H1 (cell line): Measurements from ENCODE around the gene WDR7. TPM values are rescaled to one million over a fixed set of nuclear protein-coding genes. Genes with fewer than 3 reads are reported as not detected.

Experiments
- CTCF ChIA-PET: fragments of 300-600 bp; sonication (Branson Sonifier 250); formaldehyde crosslinking; loops from one replicate; lab custom pipeline; 2021; ENCODE audit not compliant: partially characterized antibody; lab: Charles Lee
- POLR2A ChIA-PET: fragments of 300-600 bp; sonication (Branson Sonifier 250); formaldehyde crosslinking; loops from one replicate; lab custom pipeline; 2021; ENCODE audit warnings: inconsistent platforms; ENCODE audit not compliant: partially characterized antibody; lab: Charles Lee
- DNase-seq, 2 experiments: peaks; one replicate each; pipeline versions ENCODE4 v3.0.0 to v3.0.0-alpha.2; 2010 to 2022; ENCODE audit warnings: low spot score in 2 of 2, low read depth in 1 of 2, mixed read lengths in 1 of 2
- FAIRE-seq: peaks from 2 replicates; lab custom pipeline; 2011; peaks lifted over from hg19 to GRCh38; lab: Jason Lieb, UNC
- H2AFZ ChIP-seq: 2 replicates; pipeline ENCODE4 v1.8.1; 2012; ENCODE audit warnings: low read length, inconsistent platforms
- H2AK5ac ChIP-seq: 2 replicates; pipeline ENCODE4 v1.6.1; 2013; ENCODE audit warnings: low read depth, low read length
- H2BK120ac ChIP-seq: replicated peaks from 2 replicates; pipeline ENCODE3; 2013; ENCODE audit warnings: low read depth, low read length, inconsistent platforms
- H2BK12ac ChIP-seq: 2 replicates; pipeline ENCODE4 v1.6.1; 2013; ENCODE audit warnings: low read depth, low read length
- H2BK15ac ChIP-seq: 2 replicates; pipeline ENCODE4 v1.6.1; 2013; ENCODE audit warnings: low read length
- H2BK20ac ChIP-seq: 2 replicates; pipeline ENCODE4 v1.6.1; 2013; ENCODE audit warnings: low read length
- H2BK5ac ChIP-seq: 2 replicates; pipeline ENCODE4 v1.6.1; 2013; ENCODE audit warnings: low read depth, low read length
- H3K14ac ChIP-seq: 2 replicates; pipeline ENCODE4 v1.6.1; 2013; ENCODE audit warnings: inconsistent platforms; ENCODE audit not compliant: insufficient read length
- H3K18ac ChIP-seq: 2 replicates; pipeline ENCODE4 v1.6.1; 2013; ENCODE audit warnings: low read length; ENCODE audit errors: extremely low read depth
- H3K23ac ChIP-seq: 2 replicates; pipeline ENCODE4 v1.6.1; 2013; ENCODE audit warnings: inconsistent platforms; ENCODE audit not compliant: insufficient read length
- H3K23me2 ChIP-seq: 2 replicates; pipeline ENCODE4 v1.6.1; 2013; ENCODE audit warnings: low read depth, low read length
- H3K27ac ChIP-seq: 2 replicates; pipeline ENCODE4 v1.6.1; 2011; ENCODE audit warnings: low read depth, low read length, inconsistent platforms
- H3K27me3 ChIP-seq, 4 experiments: replicated peaks in 1 of 4; 1 replicate in 1 of 4; 2 replicates in 3 of 4; pipeline versions ENCODE4 v1.6.1 to v1.8.1; 2011 to 2013; ENCODE audit warnings: low read length in 3 of 4, mild to moderate bottlenecking in 3 of 4, inconsistent platforms in 2 of 4, mixed read lengths in 2 of 4, moderate library complexity in 1 of 4; ENCODE audit not compliant: control insufficient read depth in 3 of 4, insufficient read depth in 3 of 4; ENCODE audit errors: extremely low read depth in 1 of 4
- H3K36me3 ChIP-seq, 4 experiments: 2 replicates each; pipeline versions ENCODE4 v1.6.1 to v1.8.1; 2011 to 2013; ENCODE audit warnings: mild to moderate bottlenecking in 4 of 4, low read length in 3 of 4, moderate library complexity in 2 of 4, control low read depth in 1 of 4, inconsistent platforms in 1 of 4; ENCODE audit not compliant: insufficient read depth in 4 of 4, control insufficient read depth in 2 of 4
- H3K4ac ChIP-seq: replicated peaks from 2 replicates; pipeline ENCODE3; 2013; ENCODE audit warnings: low read length, low read depth, mixed read lengths, inconsistent platforms; ENCODE audit not compliant: insufficient read length
- H3K4me1 ChIP-seq, 4 experiments: replicated peaks in 1 of 4; 1 replicate in 1 of 4; 2 replicates in 3 of 4; pipeline versions ENCODE4 v1.6.1 to v1.8.1; 2011 to 2013; ENCODE audit warnings: low read length in 3 of 4, inconsistent platforms in 2 of 4, mixed read lengths in 1 of 4; ENCODE audit not compliant: insufficient read depth in 4 of 4, control insufficient read depth in 3 of 4
- H3K4me2 ChIP-seq, 2 experiments: 2 replicates each; pipeline versions ENCODE4 v1.6.1 to v1.8.1; 2011 to 2013; ENCODE audit warnings: low read depth in 2 of 2, low read length in 2 of 2, control low read depth in 1 of 2, inconsistent platforms in 1 of 2, mild to moderate bottlenecking in 1 of 2; ENCODE audit not compliant: insufficient read depth in 1 of 2
- H3K4me3 ChIP-seq, 4 experiments: fragments of 200-600, 300-600 bp in 1 of 4; sonication (generic), shearing (Covaris generic), sonication (Bioruptor Twin) in 1 of 4; 2 replicates each; pipeline versions ENCODE4 v1.5.1 to v1.8.1; 2011 to 2016; ENCODE audit warnings: low read length in 4 of 4, low read depth in 3 of 4, control low read depth in 2 of 4, inconsistent platforms in 2 of 4, mild to moderate bottlenecking in 2 of 4, mixed read lengths in 1 of 4, moderate library complexity in 1 of 4; ENCODE audit not compliant: insufficient read depth in 2 of 4; ENCODE audit errors: extremely low read depth in 1 of 4
- H3K56ac ChIP-seq: replicated peaks from 2 replicates; pipeline ENCODE3; 2013; ENCODE audit warnings: low read depth, mild to moderate bottlenecking, mixed read lengths, low read length, inconsistent platforms; ENCODE audit not compliant: insufficient read length
- H3K79me1 ChIP-seq: 2 replicates; pipeline ENCODE4 v1.6.1; 2013; ENCODE audit warnings: low read depth, low read length, control low read depth
- H3K79me2 ChIP-seq, 2 experiments: 2 replicates each; pipeline versions ENCODE4 v1.6.1 to v1.8.1; 2012 to 2013; ENCODE audit warnings: low read length in 2 of 2, mild to moderate bottlenecking in 2 of 2, inconsistent platforms in 1 of 2; ENCODE audit not compliant: insufficient read depth in 2 of 2, control insufficient read depth in 1 of 2
- H3K9ac ChIP-seq, 4 experiments: replicated peaks in 1 of 4; 1 replicate in 1 of 4; 2 replicates in 3 of 4; pipeline versions ENCODE4 v1.6.1 to v1.8.1; 2011 to 2013; ENCODE audit warnings: low read depth in 3 of 4, low read length in 3 of 4, control low read depth in 2 of 4, mild to moderate bottlenecking in 2 of 4, moderate library complexity in 2 of 4, inconsistent platforms in 1 of 4; ENCODE audit errors: extremely low read depth in 1 of 4
- H3K9me3 ChIP-seq, 2 experiments: 2 replicates each; pipeline versions ENCODE4 v1.6.1 to v1.8.1; 2012 to 2013; ENCODE audit warnings: mild to moderate bottlenecking in 2 of 2, moderate library complexity in 2 of 2, control low read depth in 1 of 2, inconsistent platforms in 1 of 2, low read depth in 1 of 2, low read length in 1 of 2, mixed read lengths in 1 of 2; ENCODE audit not compliant: insufficient read depth in 2 of 2
- H4K20me1 ChIP-seq, 2 experiments: replicated peaks in 1 of 2; 2 replicates each; pipeline versions ENCODE3 to v1.8.1; 2011 to 2013; ENCODE audit warnings: inconsistent platforms in 2 of 2, low read length in 2 of 2, mild to moderate bottlenecking in 1 of 2; ENCODE audit not compliant: insufficient read depth in 2 of 2, control insufficient read depth in 1 of 2
- H4K5ac ChIP-seq: 2 replicates; pipeline ENCODE4 v1.6.1; 2013; ENCODE audit warnings: low read length, low read depth, mixed read lengths, inconsistent platforms; ENCODE audit not compliant: insufficient read length
- H4K8ac ChIP-seq: 2 replicates; pipeline ENCODE4 v1.8.0; 2013; ENCODE audit warnings: mild to moderate bottlenecking, moderate library complexity, low read length, inconsistent platforms; ENCODE audit not compliant: insufficient read depth; ENCODE audit errors: extremely low read depth
- H4K91ac ChIP-seq: replicated peaks from 2 replicates; pipeline ENCODE3; 2013; ENCODE audit warnings: low read length, mixed read lengths, inconsistent platforms; ENCODE audit not compliant: insufficient read length
- CBX5 ChIP-seq: fragments of 300-800, 300-1000 bp; sonication (generic); IDR thresholded peaks from 2 replicates; pipeline ENCODE4 v1.7.1; 2016; ENCODE audit warnings: antibody characterized with exemption, low read length, low read depth
- CBX8 ChIP-seq: fragments of 300-800, 300-1000 bp; sonication (generic); IDR thresholded peaks from 2 replicates; pipeline ENCODE4 v1.7.1; 2016; ENCODE audit warnings: low read depth, low read length, borderline replicate concordance
- CREB1 ChIP-seq: IDR thresholded peaks from 2 replicates; pipeline ENCODE4 v1.6.1; 2012; ENCODE audit warnings: inconsistent platforms
- EZH2 ChIP-seq: fragments of 200-600 bp; sonication (generic); IDR thresholded peaks from 2 replicates; pipeline ENCODE4 v1.7.1; 2012; ENCODE audit warnings: low read depth, mild to moderate bottlenecking, moderate library complexity, low read length, inconsistent platforms; ENCODE audit not compliant: severe bottlenecking
- GTF2F1 ChIP-seq: IDR thresholded peaks from 2 replicates; pipeline ENCODE4 v1.6.1; 2012; ENCODE audit warnings: low read depth, low read length, improper control_type of control experiment, borderline replicate concordance
- HDAC6 ChIP-seq: IDR thresholded peaks from one replicate; pipeline ENCODE4 v1.7.1; 2012; ENCODE audit warnings: low read depth, mild to moderate bottlenecking, inconsistent platforms, low read length, moderate library complexity
- JUND ChIP-seq: IDR thresholded peaks from 2 replicates; pipeline ENCODE4 v1.6.1; 2011; ENCODE audit warnings: mild to moderate bottlenecking, improper control_type of control experiment, low read length
- PHF8 ChIP-seq: fragments of 200-600 bp; sonication (generic); conservative IDR thresholded peaks from 2 replicates; pipeline ENCODE4 v1.7.1; 2012; ENCODE audit warnings: low read depth, mild to moderate bottlenecking, inconsistent platforms, low read length, moderate library complexity
- POU5F1 ChIP-seq: IDR thresholded peaks from 2 replicates; pipeline ENCODE4 v1.6.1; 2011; ENCODE audit warnings: low read depth, mild to moderate bottlenecking, low read length, moderate library complexity
- SRF ChIP-seq: IDR thresholded peaks from 2 replicates; pipeline ENCODE4 v1.6.1; 2011; ENCODE audit warnings: mild to moderate bottlenecking, low read depth, low read length, moderate library complexity
- TAF1 ChIP-seq: IDR thresholded peaks from 2 replicates; pipeline ENCODE4 v1.6.1; 2011; ENCODE audit warnings: mild to moderate bottlenecking, low read depth, low read length
- TAF7 ChIP-seq: optimal IDR thresholded peaks from 2 replicates; pipeline ENCODE3; 2011; ENCODE audit warnings: low read depth, mild to moderate bottlenecking, inconsistent platforms, low read length, moderate library complexity, borderline replicate concordance
- WGBS, 2 experiments: shearing (Covaris generic) in 1 of 2; methylation state at CpG; one replicate each; pipeline versions ENCODE4 v1.1.6 to v1.1.7; 2013 to 2015; ENCODE audit warnings: low lambda C conversion rate in 2 of 2, mixed read lengths in 2 of 2, inconsistent platforms in 1 of 2, low coverage in 1 of 2, missing lambda C conversion rate in 1 of 2; ENCODE audit not compliant: insufficient replicate concordance in 2 of 2, insufficient coverage in 1 of 2, insufficient read length in 1 of 2; ENCODE audit errors: extremely low coverage in 1 of 2, missing lambda C conversion rate in 1 of 2; 5-methylcytosine and 5-hydroxymethylcytosine counted together
- polyA plus RNA-seq, 7 experiments: library from polyadenylated mRNA; depleted of rRNA in 3 of 7; stranded (reverse) in 5 of 7; unstranded in 2 of 7; fragments of >200 nt in 5 of 7; fragments of 200-250 nt in 2 of 7; gene quantifications; 1 replicate in 5 of 7; 2 replicates in 1 of 7; 4 replicates in 1 of 7; pipeline versions ENCODE4 v1.2.1 to v1.2.3, GENCODE V29; 2011 to 2013; ENCODE audit warnings: missing spikeins in 2 of 7, mixed read lengths in 2 of 7
- total RNA-seq: library from RNA; stranded (reverse); fragmentation: NEBNext Ultra II Directional; extraction: Animal tissue kit (Norgen Biotek cat#: 25700); gene quantifications from 2 replicates; pipeline ENCODE4 v1.2.1, GENCODE V29; 2021
- TF ChIP-seq, protein P1 (sequence below): IDR thresholded peaks from 2 replicates; pipeline ENCODE4 v1.6.1; 2011; ENCODE audit warnings: low read depth, mild to moderate bottlenecking, low read length; ENCODE audit not compliant: insufficient read depth
- TF ChIP-seq, protein P2 (sequence below): IDR thresholded peaks from 2 replicates; pipeline ENCODE4 v1.6.1; 2011; ENCODE audit warnings: low read length, improper control_type of control experiment

Gene WDR7
- total and polyA plus RNA-seq, 2 of the 8 experiments (the other 6 are each of a cell fraction or from before 2014, with no cell fraction given) = 5.5 to 15.2 TPM

DNA sequence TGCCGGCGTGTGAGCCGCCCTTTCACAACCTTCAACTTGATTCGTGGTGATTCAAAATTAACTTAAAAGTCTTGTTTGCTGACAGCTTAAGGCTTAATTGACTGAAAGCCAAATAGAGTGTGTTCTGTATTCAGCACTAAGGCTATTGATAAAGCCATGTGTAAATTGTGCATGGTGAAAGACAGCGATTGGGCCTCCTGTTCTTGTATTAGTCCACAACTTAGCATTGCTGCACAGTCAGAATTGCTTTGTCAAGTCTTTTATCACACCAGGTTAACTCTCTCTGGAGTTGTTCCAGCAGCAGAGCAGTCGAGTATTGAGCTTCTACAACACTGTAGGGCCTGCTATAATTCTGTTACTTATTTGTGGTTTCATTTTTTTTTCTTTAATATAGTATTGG lies 210.1 kb downstream of the WDR7 start:
- no peak overlapping the region for H3K27ac ChIP-seq
- H2BK120ac ChIP-seq = no peak overlapping the region
- H2BK15ac ChIP-seq = no peak overlapping the region
- H4K8ac ChIP-seq = no peak overlapping the region
- no peaks in the 10 kb centered on the region for H3K23me2 ChIP-seq
- no peak overlapping the region for H2AFZ ChIP-seq
- H3K18ac ChIP-seq = no peak overlapping the region
- H3K4me2 ChIP-seq = no peak overlapping the region
- FAIRE-seq (no peak), DNase-seq (no peak)
- no peak overlapping the region for H3K23ac ChIP-seq
- H2AK5ac ChIP-seq = no peak overlapping the region
- H2BK12ac ChIP-seq = no peak overlapping the region
- no peak overlapping the region for H3K4ac ChIP-seq
- H4K5ac ChIP-seq = no peak overlapping the region
- H2BK5ac ChIP-seq = no peak overlapping the region
- H3K36me3 ChIP-seq = no peaks in the 10 kb centered on the region
- POLR2A ChIA-PET = no interaction called here
- no peak overlapping the region for H3K9ac ChIP-seq
- 85% methylated on average over 6 of the region's 6 CpGs; no CpG with 5 or more reads in 1 of the 2 experiments for WGBS, 2 experiments
- no peak overlapping the region for H2BK20ac ChIP-seq
- H3K79me1 ChIP-seq = no peaks in the 10 kb centered on the region
- H3K27me3 ChIP-seq = no peaks in the 10 kb centered on the region
- H3K56ac ChIP-seq = no peak overlapping the region
- H3K14ac ChIP-seq = no peak overlapping the region
- H3K79me2 ChIP-seq = no peaks in the 10 kb centered on the region
- H4K20me1 ChIP-seq = no peaks in the 10 kb centered on the region
- no peak overlapping the region for H3K4me3 ChIP-seq
- H4K91ac ChIP-seq = no peak overlapping the region
- no peaks in the 10 kb centered on the region for H3K4me1 ChIP-seq
- CTCF ChIA-PET = interaction anchor here (0.7 kb wide), 1 partner anchor 20 kb away, joined by 3 read pairs; no protein-coding TSS in a partner anchor
- H3K9me3 ChIP-seq = no peaks in the 10 kb centered on the region
- TF ChIP-seq EZH2 (no peak), HDAC6 (no peak), PHF8 (no peak), SRF (no peak), POU5F1 (no peak), TAF7 (no peak), GTF2F1 (no peak), CREB1 (no peak), CBX8 (no peak), JUND (no peak), CBX5 (no peak), TAF1 (no peak)
- TF ChIP-seq, protein P1, sequence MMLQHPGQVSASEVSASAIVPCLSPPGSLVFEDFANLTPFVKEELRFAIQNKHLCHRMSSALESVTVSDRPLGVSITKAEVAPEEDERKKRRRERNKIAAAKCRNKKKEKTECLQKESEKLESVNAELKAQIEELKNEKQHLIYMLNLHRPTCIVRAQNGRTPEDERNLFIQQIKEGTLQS = no peak
- TF ChIP-seq, protein P2, sequence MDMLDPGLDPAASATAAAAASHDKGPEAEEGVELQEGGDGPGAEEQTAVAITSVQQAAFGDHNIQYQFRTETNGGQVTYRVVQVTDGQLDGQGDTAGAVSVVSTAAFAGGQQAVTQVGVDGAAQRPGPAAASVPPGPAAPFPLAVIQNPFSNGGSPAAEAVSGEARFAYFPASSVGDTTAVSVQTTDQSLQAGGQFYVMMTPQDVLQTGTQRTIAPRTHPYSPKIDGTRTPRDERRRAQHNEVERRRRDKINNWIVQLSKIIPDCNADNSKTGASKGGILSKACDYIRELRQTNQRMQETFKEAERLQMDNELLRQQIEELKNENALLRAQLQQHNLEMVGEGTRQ = no peak
